Tibial nerve (tissue), 4 donors: ENCODE data around the gene FAM167B. TPM values are rescaled to one million over a fixed set of nuclear protein-coding genes. Genes with fewer than 3 reads are reported as not detected.

Experiments
- DNase-seq, 2 donors: peaks; one replicate each; pipeline ENCODE4 v3.0.0-alpha.2; 2019; ENCODE audit warnings: low spot score in 2 of 2
- H3K27ac ChIP-seq, 4 donors: fragments of 200-600 bp; sonication (generic) in 3 of 4; one replicate each; pipeline ENCODE4 v1.5.1; 2017 to 2019; ENCODE audit warnings: mild to moderate bottlenecking in 1 of 4
- H3K27me3 ChIP-seq, 2 donors: fragments of 200-600 bp; sonication (generic) in 1 of 2; one replicate each; pipeline versions ENCODE4 v1.5.1 to v1.6.0; 2017 to 2019
- H3K36me3 ChIP-seq, 3 donors: fragments of 200-600 bp; sonication (generic); one replicate each; pipeline ENCODE4 v1.5.1; 2018 to 2019
- H3K4me1 ChIP-seq, 4 donors: fragments of 200-600 bp; sonication (generic) in 3 of 4; one replicate each; pipeline ENCODE4 v1.5.1; 2017 to 2019
- H3K4me3 ChIP-seq, 4 donors: fragments of 200-600 bp; sonication (generic) in 3 of 4; one replicate each; pipeline ENCODE4 v1.5.1; 2017 to 2019; ENCODE audit warnings: mild to moderate bottlenecking in 1 of 4, moderate library complexity in 1 of 4
- H3K9me3 ChIP-seq, 4 donors: fragments of 200-600 bp; sonication (generic) in 3 of 4; one replicate each; pipeline ENCODE4 v1.5.1; 2017 to 2019
- EP300 ChIP-seq, 2 donors: sonication (generic); formaldehyde crosslinking; IDR thresholded peaks; one replicate each; pipeline ENCODE4 v1.6.1; 2017; ENCODE audit warnings: antibody characterized with exemption in 2 of 2, mild to moderate bottlenecking in 1 of 2
- POLR2A ChIP-seq, 2 donors: fragments of 450-650 bp; IDR thresholded peaks; one replicate each; pipeline ENCODE4 v1.6.1; 2017; ENCODE audit warnings: antibody characterized with exemption in 2 of 2, mild to moderate bottlenecking in 2 of 2, moderate library complexity in 2 of 2
- WGBS, 2 donors: methylation state at CpG; one replicate each; pipeline ENCODE4 v1.1.5; 2018; 5-methylcytosine and 5-hydroxymethylcytosine counted together
- total RNA-seq, 4 donors: library from RNA; depleted of rRNA; stranded (reverse); fragments of >200 nt; gene quantifications; one replicate each; pipeline ENCODE4 v1.1.0, GENCODE V29; 2016
- TF ChIP-seq, protein P1 (sequence below), 5 experiments: fragments of 200-600 bp in 3 of 5; fragments of 450-650 bp in 2 of 5; sonication (generic) in 3 of 5; IDR thresholded peaks; one replicate each; pipeline ENCODE4 v1.5.1; 2016 to 2019; ENCODE audit warnings: antibody characterized with exemption in 5 of 5, mild to moderate bottlenecking in 3 of 5, moderate library complexity in 2 of 5

Gene FAM167B
- total RNA-seq, 4 donors from 2014 or later, result 1.4 to 5.4 (median 3.5) TPM

DNA sequence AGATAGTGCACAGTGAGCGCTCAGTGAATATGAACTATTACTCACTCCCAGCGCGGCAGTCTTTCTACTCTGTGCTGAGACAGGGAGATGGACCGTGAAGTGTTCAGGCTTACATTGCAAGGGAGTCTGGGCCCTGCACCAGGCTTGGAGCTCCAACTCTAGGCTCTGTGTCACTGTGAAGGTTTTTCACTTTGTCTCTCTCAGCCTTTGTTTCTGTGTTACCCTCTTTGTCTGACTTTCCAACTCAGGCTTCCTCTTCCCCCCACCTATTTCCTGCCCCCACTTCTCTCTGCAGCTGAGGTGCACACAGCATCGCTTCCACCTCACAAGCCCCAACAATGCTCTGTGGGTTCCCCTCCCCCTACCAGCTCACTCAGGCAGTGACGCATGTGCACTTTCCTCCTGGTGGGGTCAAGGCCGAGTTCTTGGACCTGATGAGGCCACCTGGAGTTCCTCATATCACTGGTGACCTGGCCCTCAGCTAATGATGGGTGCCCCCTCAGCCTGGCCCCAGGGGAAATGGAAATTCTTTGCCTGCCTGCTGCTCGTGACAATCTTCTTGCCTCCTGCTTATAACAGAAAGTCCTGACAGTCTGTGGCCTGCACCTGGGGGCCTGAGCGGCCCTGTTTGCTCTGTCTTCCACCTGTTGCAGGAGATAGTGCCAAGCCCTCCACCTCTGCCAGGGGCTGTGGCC lies 3.0 kb downstream of the FAM167B start:
- H3K4me3 ChIP-seq, result no peak overlapping the region
- peak overlapping the region in 1 of 4 donors; percentile 86 for H3K27ac ChIP-seq
- peak in 1 of 2 donors; percentile 42 for TF ChIP-seq EP300 (IDR thresholded peaks at IDR 0.05)
- TF ChIP-seq, protein P1, sequence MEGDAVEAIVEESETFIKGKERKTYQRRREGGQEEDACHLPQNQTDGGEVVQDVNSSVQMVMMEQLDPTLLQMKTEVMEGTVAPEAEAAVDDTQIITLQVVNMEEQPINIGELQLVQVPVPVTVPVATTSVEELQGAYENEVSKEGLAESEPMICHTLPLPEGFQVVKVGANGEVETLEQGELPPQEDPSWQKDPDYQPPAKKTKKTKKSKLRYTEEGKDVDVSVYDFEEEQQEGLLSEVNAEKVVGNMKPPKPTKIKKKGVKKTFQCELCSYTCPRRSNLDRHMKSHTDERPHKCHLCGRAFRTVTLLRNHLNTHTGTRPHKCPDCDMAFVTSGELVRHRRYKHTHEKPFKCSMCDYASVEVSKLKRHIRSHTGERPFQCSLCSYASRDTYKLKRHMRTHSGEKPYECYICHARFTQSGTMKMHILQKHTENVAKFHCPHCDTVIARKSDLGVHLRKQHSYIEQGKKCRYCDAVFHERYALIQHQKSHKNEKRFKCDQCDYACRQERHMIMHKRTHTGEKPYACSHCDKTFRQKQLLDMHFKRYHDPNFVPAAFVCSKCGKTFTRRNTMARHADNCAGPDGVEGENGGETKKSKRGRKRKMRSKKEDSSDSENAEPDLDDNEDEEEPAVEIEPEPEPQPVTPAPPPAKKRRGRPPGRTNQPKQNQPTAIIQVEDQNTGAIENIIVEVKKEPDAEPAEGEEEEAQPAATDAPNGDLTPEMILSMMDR (IDR thresholded peaks at IDR 0.05), result no peak
- no peaks in the 10 kb centered on the region for H3K9me3 ChIP-seq
- no peaks in the 10 kb centered on the region for H3K27me3 ChIP-seq
- no peaks in the 10 kb centered on the region for H3K36me3 ChIP-seq
- H3K4me1 ChIP-seq, result peaks cover 0 to 41% (median 21%) of the 10 kb centered on the region in 4 donors
- whole genome bisulfite sequencing, 2 donors, result 63 to 64% methylated on average over 9 of the region's 9 CpGs
- DNase-seq, result peak in 1 of 2 donors; percentile 31

DNA sequence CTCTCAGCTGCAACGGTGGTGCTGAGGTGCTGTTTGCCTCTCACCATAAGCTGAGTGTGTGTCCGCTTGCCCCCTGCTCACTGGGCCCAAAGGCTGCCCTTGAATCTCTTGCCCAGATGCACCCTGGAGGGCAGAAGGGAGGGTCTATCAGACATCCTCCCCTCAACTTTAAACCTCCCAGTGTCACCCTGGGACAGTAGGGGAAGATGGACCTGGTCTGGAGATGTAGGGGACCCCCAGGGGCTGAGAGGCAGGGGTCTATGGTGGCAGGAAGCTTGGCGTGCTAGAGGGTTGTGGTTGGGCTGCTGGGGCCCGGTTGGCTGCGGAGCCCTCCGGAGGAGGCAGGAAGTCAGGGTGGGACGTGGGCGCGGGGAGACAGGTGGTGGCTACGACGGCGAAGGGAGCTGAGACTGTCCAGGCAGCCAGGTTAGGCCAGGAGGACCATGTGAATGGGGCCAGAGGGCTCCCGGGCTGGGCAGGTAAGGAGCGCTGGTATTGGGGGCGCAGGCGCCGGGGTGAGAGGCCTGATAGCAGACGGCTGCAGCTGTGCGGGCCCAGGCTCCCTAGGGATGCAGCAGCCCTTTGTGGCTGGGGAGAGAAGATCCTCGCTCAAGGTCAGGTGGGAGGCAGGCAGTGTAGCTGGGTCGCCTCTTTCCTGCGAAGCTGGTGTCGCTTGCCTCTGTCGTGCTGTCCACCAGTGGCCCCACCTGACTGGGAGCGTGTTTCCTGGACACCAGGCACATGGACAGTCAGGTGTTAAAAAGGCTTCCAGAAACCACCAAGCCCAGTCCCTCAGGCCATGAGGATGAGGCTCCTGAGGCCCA lies 4.1 kb downstream of the FAM167B start, which contains the start of gene LCK:
TSS of gene LCK (plus strand) at position 373 of the 824 bp plus-strand sequence. CDS start 23,065 bp downstream, outside the sequence.
- Histone ChIP-seq H3K4me3 (peak within 1 kb of the TSS in 1 of 4 donors; percentile 38), H3K4me1 (peaks cover 0 to 41% (median 20%) of the 10 kb centered on the region in 4 donors), H3K36me3 (no peaks in the 10 kb centered on the region), H3K9me3 (no peaks in the 10 kb centered on the region), H3K27me3 (no peaks in the 10 kb centered on the region), H3K27ac (peak within 1 kb of the TSS in 3 of 4 donors; percentile 11 to 86 (median 41))
- WGBS, 2 donors, result 74 to 75% methylated on average over 22 to 25 of the region's 25 CpGs
- TF ChIP-seq EP300 (IDR thresholded peaks at IDR 0.05) (no peak), POLR2A (IDR thresholded peaks at IDR 0.05) (no peak)
- TF ChIP-seq, protein P1 (IDR thresholded peaks at IDR 0.05), result no peak
- no peak for DNase-seq

DNA sequence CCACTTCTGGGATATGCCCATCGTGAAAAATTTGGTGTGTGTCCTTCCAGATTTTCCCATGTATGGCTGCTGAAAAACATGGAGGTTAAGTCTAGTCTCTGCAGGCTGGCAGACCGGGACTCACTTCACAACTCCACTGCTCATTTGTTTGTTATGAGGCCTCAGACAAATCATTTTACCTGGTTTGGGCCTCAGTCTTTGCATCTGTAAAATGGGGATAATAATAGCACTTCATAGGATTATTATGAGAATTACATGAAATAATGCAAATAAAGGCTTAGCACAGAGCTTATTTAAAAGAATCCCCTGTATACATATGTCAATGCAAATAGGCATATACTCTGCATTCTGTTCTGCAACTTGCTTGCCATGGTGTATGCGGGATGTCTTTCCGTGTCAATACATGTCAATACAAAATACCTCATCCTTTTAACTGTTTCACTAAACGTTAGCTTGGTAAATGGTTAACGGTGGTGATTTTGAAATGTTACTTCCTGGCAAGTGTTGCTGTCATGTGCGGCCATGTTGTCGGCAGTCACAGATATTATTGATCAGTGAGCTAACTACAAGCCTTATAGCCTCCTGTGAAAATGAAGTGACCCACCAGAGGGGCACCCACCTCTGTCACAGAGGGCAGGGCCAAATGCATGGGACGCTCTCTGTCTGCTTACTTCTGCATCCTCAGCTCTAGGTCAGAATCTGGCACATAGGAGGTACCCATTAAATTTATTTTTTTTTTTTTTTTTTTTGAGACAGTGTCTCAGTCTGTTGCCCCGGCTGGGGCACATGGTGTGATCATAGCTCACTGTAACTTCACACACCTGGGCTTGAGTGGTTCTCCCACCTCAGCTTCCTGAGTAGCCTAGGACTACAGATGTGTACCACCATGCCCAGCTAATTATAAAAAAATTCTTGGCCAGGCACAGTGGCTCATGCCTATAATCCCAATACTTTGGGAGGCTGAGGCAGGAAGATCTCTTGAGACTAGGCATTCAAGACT lies 8.3 kb downstream of the FAM167B start:
- TF ChIP-seq POLR2A (IDR thresholded peaks at IDR 0.05) (no peak), EP300 (IDR thresholded peaks at IDR 0.05) (no peak)
- TF ChIP-seq, protein P1 (IDR thresholded peaks at IDR 0.05), result no peak
- WGBS, 2 donors, result 85 to 86% methylated on average over 10 of the region's 10 CpGs
- Histone ChIP-seq H3K9me3 (no peaks in the 10 kb centered on the region), H3K36me3 (no peaks in the 10 kb centered on the region), H3K27ac (no peak overlapping the region), H3K4me1 (peaks cover 0 to 7% (median 0%) of the 10 kb centered on the region in 4 donors), H3K4me3 (no peak overlapping the region), H3K27me3 (no peaks in the 10 kb centered on the region)
- DNase-seq, result no peak

DNA sequence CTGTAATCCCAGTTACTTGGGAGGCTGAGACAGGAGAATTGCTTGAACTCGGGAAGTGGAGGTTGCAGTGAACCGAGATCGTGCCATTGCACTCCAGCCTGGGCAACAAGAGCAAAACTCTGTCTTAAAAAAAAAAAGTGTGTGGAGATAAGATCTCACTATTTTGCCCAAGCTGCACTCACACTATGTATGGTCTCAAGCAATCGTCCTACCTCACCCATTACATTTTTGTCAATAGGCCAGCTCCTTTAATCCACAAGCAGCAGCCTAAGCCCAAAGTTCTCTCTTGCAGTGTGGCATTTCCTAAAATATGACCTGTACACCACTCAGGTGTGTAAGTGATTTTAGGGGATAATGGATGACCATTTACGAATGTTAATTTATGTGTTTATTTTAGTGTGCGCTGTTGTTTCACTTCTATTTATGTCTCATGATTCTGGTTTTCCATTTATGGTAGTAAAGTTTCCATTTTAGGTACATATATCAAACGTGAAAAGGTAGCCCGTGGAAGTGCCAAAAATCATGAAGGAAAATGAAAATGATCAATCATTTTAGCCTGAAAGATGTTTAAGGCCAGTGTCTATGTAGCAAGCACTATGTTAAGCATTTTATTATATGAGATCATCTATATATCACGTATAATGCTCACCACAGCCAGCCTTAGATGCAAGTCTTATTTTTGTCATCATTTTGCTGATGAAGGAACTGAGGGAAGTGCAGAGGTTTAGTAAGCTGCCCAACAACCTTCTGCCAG lies 9.6 kb downstream of the FAM167B start:
- no peak for TF ChIP-seq EP300 (IDR thresholded peaks at IDR 0.05)
- TF ChIP-seq, protein P1 (IDR thresholded peaks at IDR 0.05), result no peak
- TF ChIP-seq POLR2A (IDR thresholded peaks at IDR 0.05), result no peak

More for the DNA sequence above, 9.6 kb downstream of the FAM167B start:
- H3K27ac ChIP-seq, result no peak overlapping the region
- H3K9me3 ChIP-seq, result no peaks in the 10 kb centered on the region
- 81% methylated on average over 9 of the region's 9 CpGs for WGBS, 2 donors
- H3K4me3 ChIP-seq, result no peak overlapping the region
- H3K4me1 ChIP-seq, result peaks cover 0 to 7% (median 0%) of the 10 kb centered on the region in 4 donors
- no peaks in the 10 kb centered on the region for H3K36me3 ChIP-seq
- no peaks in the 10 kb centered on the region for H3K27me3 ChIP-seq
- DNase-seq, result no peak
